ENCODE measurements around the gene STARD4. TPM values are rescaled to one million over a fixed set of nuclear protein-coding genes. Genes with fewer than 3 reads are reported as not detected.

Gene STARD4
- total and polyA plus RNA-seq, 9 of the 15 experiments (the other 6 are each of a cell fraction or from before 2014, with no cell fraction given): 28.4 to 88.0 (median 34.0) TPM

Other genes with a start within 250 kb of the STARD4 start
- gene NREP, start 244.7 kb upstream of the STARD4 start, total RNA-seq (2014; rRNA removed): 0.50 TPM in 1 of 2 replicates, not detected in the other
- gene NREP, start 244.7 kb upstream of the STARD4 start, total RNA-seq (2014; rRNA removed; fragmentation: Illumina TruSeq; extraction: Trizol): 0.11 and 0.26 TPM in 2 replicates
- 0.08 and 0.18 TPM in 2 replicates for gene NREP, start 244.7 kb upstream of the STARD4 start, total RNA-seq (2015; rRNA removed; fragmentation: Illumina TruSeq; extraction: Trizol)
- gene NREP, start 244.7 kb upstream of the STARD4 start, total RNA-seq (2021): 0.29 and 0.42 TPM in 2 replicates
- 0.12 and 0.33 TPM in 2 replicates for gene NREP, start 244.7 kb upstream of the STARD4 start, polyA plus RNA-seq (2011; rRNA removed)
- 0.15 and 0.30 TPM in 2 replicates for gene NREP, start 244.7 kb upstream of the STARD4 start, polyA plus RNA-seq (2014; fragmentation: Illumina TruSeq; extraction: Trizol)
- under 1 TPM in 1 of 2 experiments, not detected in 1; 0.08 TPM for gene NREP, start 244.7 kb upstream of the STARD4 start, polyA plus RNA-seq (2014; fragmentation: Nextera tagmentation; extraction: Ambion mirVana)
- gene NREP, start 244.7 kb upstream of the STARD4 start, polyA plus RNA-seq (2014; rRNA removed): 0.58 TPM in 1 of 2 replicates, not detected in the other

All from K562 (cell line).